Activated CD4-positive, alpha-beta T cell treated with anti-CD3 and anti-CD28 coated beads, Interleukin-2, Interleukin-4, amounts not matched to agents 100 ng/mL and 50 ng/mL, durations not matched to agents 16 hours and 8 hours (primary cell): ENCODE data around the gene SLC13A2.
"Not testable (repeated sequence)": the region's sequence is repeated elsewhere in the genome, so short reads cannot be mapped to it uniquely, and the experiment has no call there.

Experiments used
- DNase-seq: peaks from one replicate; pipeline ENCODE4 v3.0.0-alpha.2; 2020; ENCODE audit warnings: low spot score

Gene SLC13A2

GRCh38 chr17:28518578-28518977, 45.1 kb downstream of the SLC13A2 start:
- DNase-seq, result no peak

- DNase-seq, result no peak
Measured at GRCh38 chr17:28519236-28519635, 45.8 kb downstream of the SLC13A2 start.

GRCh38 chr17:28520687-28521086, 47.2 kb downstream of the SLC13A2 start:
- DNase-seq, result no peak

- no peak for DNase-seq
Measured at GRCh38 chr17:28521311-28522085, 48.1 kb downstream of the SLC13A2 start.

GRCh38 chr17:28522281-28522680, 48.8 kb downstream of the SLC13A2 start:
- DNase-seq, result not testable (repeated sequence)

GRCh38 chr17:28523186-28523585, 49.7 kb downstream of the SLC13A2 start:
- DNase-seq, result no peak

- DNase-seq, result no peak
Measured at GRCh38 chr17:28523876-28524275, 50.4 kb downstream of the SLC13A2 start.

GRCh38 chr17:28524476-28525424, 51.3 kb downstream of the SLC13A2 start:
- DNase-seq, result no peak

GRCh38 chr17:28526381-28526780, 52.9 kb downstream of the SLC13A2 start:
- no peak for DNase-seq

GRCh38 chr17:28527181-28527681, 53.8 kb downstream of the SLC13A2 start:
- no peak for DNase-seq

- no peak for DNase-seq
Measured at GRCh38 chr17:28527859-28528258, 54.4 kb downstream of the SLC13A2 start.

GRCh38 chr17:28528327-28529012, 55.0 kb downstream of the SLC13A2 start:
- no peak for DNase-seq

GRCh38 chr17:28529013-28529400, 55.6 kb downstream of the SLC13A2 start:
- DNase-seq, result no peak

GRCh38 chr17:28530250-28530649, 56.8 kb downstream of the SLC13A2 start:
- DNase-seq, result no peak

- DNase-seq, result no peak
Measured at GRCh38 chr17:28530926-28531325, 57.5 kb downstream of the SLC13A2 start.

GRCh38 chr17:28532050-28532960, 58.9 kb downstream of the SLC13A2 start:
- no peak for DNase-seq

- no peak for DNase-seq
Measured at GRCh38 chr17:28533091-28533807, 59.8 kb downstream of the SLC13A2 start.

GRCh38 chr17:28534740-28535375, 61.4 kb downstream of the SLC13A2 start:
- no peak for DNase-seq

- DNase-seq, result no peak
Measured at GRCh38 chr17:28536532-28537218, 63.2 kb downstream of the SLC13A2 start.
